Retinal pigment epithelial cell (primary cell): ENCODE data around the gene NT5DC3.

Source experiments
- DNase-seq: peaks from one replicate; pipeline ENCODE4 v3.0.0-alpha.2; 2010; ENCODE audit warnings: low read depth
- H3K4me3 ChIP-seq: 2 replicates; pipeline ENCODE4 v1.5.1; 2011; ENCODE audit warnings: mild to moderate bottlenecking, low read length, control low read depth, moderate library complexity
- TF ChIP-seq, protein P1 (sequence below): conservative IDR thresholded peaks from 2 replicates; pipeline ENCODE4 v1.5.1; 2011; ENCODE audit warnings: low read depth, low read length, control low read depth, inconsistent platforms

NT5DC3 gene

DNA sequence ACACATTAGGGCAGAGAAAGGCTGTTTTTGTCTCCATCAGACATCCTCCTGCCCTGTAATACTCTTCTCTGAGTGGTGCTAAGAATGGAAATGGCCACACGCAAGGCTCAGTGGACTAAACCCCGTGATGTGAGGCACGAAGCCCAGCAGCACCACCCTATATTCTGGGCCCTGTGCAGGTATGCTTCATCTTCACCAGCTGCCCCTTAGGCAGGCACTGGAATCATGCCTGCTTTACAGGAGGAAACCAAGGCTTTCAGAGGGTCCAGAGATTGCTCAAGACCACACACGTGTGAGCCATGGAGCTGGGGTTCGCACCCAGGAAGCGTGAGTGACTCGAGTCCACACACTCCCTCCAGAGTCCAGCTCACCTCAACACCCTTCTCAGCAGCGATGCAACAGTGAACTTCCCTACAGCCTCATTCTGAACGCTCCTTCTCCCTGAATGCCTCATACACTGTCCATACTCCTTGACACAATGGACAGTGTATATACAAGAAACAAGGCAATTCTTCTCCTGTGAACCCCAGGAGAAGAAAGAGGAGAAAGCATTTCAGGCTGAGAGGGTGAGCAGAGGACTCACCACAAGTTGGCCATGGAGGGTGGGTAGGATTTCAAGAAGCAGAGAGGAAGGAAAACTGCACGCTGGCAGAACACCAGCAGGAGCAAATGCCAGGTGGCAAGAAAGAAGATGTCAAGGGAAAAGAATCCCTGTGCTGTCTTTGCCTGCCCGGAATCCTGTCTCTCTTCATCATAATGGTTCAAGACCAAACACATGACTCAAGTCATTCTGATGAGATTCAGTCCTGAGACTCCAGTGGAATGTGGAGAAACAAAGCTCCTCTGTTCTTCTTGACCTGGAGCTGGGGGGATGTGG is 39.1 kb downstream of the NT5DC3 start:
- TF ChIP-seq, protein P1, sequence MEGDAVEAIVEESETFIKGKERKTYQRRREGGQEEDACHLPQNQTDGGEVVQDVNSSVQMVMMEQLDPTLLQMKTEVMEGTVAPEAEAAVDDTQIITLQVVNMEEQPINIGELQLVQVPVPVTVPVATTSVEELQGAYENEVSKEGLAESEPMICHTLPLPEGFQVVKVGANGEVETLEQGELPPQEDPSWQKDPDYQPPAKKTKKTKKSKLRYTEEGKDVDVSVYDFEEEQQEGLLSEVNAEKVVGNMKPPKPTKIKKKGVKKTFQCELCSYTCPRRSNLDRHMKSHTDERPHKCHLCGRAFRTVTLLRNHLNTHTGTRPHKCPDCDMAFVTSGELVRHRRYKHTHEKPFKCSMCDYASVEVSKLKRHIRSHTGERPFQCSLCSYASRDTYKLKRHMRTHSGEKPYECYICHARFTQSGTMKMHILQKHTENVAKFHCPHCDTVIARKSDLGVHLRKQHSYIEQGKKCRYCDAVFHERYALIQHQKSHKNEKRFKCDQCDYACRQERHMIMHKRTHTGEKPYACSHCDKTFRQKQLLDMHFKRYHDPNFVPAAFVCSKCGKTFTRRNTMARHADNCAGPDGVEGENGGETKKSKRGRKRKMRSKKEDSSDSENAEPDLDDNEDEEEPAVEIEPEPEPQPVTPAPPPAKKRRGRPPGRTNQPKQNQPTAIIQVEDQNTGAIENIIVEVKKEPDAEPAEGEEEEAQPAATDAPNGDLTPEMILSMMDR: no peak
- H3K4me3 ChIP-seq: no peak overlapping the region
- peak; percentile 79 for DNase-seq

- TF ChIP-seq, protein P1: no peak
- DNase-seq: no peak
- no peak overlapping the region for H3K4me3 ChIP-seq
Measured at GRCh38 chr12:103799857-103800771, 40.9 kb downstream of the NT5DC3 start.

- TF ChIP-seq, protein P1: no peak
- H3K4me3 ChIP-seq: no peak overlapping the region
- DNase-seq: no peak
Measured at GRCh38 chr12:103799504-103799856, 41.6 kb downstream of the NT5DC3 start.

- H3K4me3 ChIP-seq: no peak overlapping the region
- TF ChIP-seq, protein P1: no peak
- no peak for DNase-seq
Measured at GRCh38 chr12:103798586-103798985, 42.4 kb downstream of the NT5DC3 start.

- no peak for DNase-seq
- H3K4me3 ChIP-seq: no peak overlapping the region
- TF ChIP-seq, protein P1: no peak
Measured at GRCh38 chr12:103794309-103795213, 46.5 kb downstream of the NT5DC3 start.

DNA sequence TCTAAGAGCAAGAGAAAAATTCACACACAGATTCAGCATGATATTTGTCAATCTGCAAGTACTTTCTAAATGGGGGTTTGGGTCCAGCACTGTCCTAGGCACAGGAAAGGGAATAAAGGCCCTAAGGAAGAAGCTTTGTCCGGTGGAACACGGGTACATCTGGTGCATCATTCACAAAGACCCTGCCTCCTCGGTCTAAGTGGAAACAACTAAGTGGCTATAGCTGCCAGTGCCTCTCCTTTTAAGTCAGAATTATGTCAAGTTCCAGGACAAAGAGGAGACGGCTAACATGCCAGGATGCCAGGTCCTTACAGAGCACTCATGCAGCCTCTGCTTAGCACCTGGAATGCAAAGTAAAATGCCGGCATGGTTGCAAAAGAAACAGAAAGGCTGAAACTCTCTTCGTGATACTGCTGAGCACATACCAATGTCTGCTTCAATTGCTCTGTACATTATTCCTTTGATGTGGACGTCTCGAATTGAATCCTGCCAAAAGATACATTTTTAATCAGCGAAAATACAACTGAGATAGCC is 47.5 kb downstream of the NT5DC3 start:
- TF ChIP-seq, protein P1: no peak
- H3K4me3 ChIP-seq: no peak overlapping the region
- DNase-seq: no peak
